Activated CD4-positive, alpha-beta memory T cell treated with anti-CD3 and anti-CD28 coated beads, Interleukin-2, amount 10 ng/mL, durations not matched to agents 7 days and 5 days (primary cell): ENCODE data around the gene PCSK6. TPM values are rescaled to one million over a fixed set of nuclear protein-coding genes. Genes with fewer than 3 reads are reported as not detected.

Experiments
- CTCF ChIA-PET: fragments of 350-600 bp; sonication (Branson Sonifier 250); formaldehyde crosslinking; loops from one replicate; lab custom pipeline; 2021; ENCODE audit warnings: antibody characterized with exemption, inconsistent platforms; lab: Charles Lee
- POLR2A ChIA-PET: fragments of 350-600 bp; sonication (Branson Sonifier 250); formaldehyde crosslinking; loops from one replicate; lab custom pipeline; 2021; ENCODE audit warnings: antibody characterized with exemption; lab: Charles Lee
- DNase-seq: peaks from one replicate; pipeline ENCODE4 v3.0.0-alpha.2; 2020
- H3K27ac Mint-ChIP-seq: one replicate; pipeline ENCODE4 v1.8.0; 2021; ENCODE audit warnings: mild to moderate bottlenecking, mixed read lengths
- H3K27me3 Mint-ChIP-seq: one replicate; pipeline ENCODE4 v1.8.0; 2021; ENCODE audit warnings: mixed read lengths
- H3K36me3 Mint-ChIP-seq: one replicate; pipeline ENCODE4 v1.8.0; 2021; ENCODE audit warnings: low read depth, mixed read lengths
- H3K4me1 Mint-ChIP-seq: one replicate; pipeline ENCODE4 v1.8.0; 2021; ENCODE audit warnings: mixed read lengths
- H3K4me3 Mint-ChIP-seq: one replicate; pipeline ENCODE4 v1.8.0; 2021; ENCODE audit warnings: mild to moderate bottlenecking, mixed read lengths
- H3K9me3 Mint-ChIP-seq: one replicate; pipeline ENCODE4 v1.8.0; 2021; ENCODE audit warnings: mixed read lengths
- total RNA-seq, 2 experiments: library from RNA; stranded (reverse); gene quantifications; one replicate each; pipeline ENCODE4 v1.2.3, GENCODE V29; 2021

Gene PCSK6
- total RNA-seq, 2 experiments from 2014 or later: 0.53 to 0.58 TPM

- H3K36me3 Mint-ChIP-seq: no peaks in the 10 kb centered on the region
- no peaks in the 10 kb centered on the region for H3K9me3 Mint-ChIP-seq
- POLR2A ChIA-PET: no interaction called here
- no peak for DNase-seq
- H3K27ac Mint-ChIP-seq: no peak overlapping the region
- CTCF ChIA-PET: no interaction called here
- H3K4me3 Mint-ChIP-seq: no peak overlapping the region
- H3K27me3 Mint-ChIP-seq: peaks cover 21% of the 10 kb centered on the region
- peaks cover 2% of the 10 kb centered on the region for H3K4me1 Mint-ChIP-seq
Observed at GRCh38 chr15:101438482-101439284, 50.8 kb downstream of the PCSK6 start.

- ChIA-PET CTCF (no interaction called here), POLR2A (no interaction called here)
- H3K27ac Mint-ChIP-seq: no peak overlapping the region
- H3K36me3 Mint-ChIP-seq: no peaks in the 10 kb centered on the region
- H3K4me1 Mint-ChIP-seq: peaks cover 2% of the 10 kb centered on the region
- H3K4me3 Mint-ChIP-seq: no peak overlapping the region
- DNase-seq: no peak
- H3K9me3 Mint-ChIP-seq: no peaks in the 10 kb centered on the region
- H3K27me3 Mint-ChIP-seq: peaks cover 22% of the 10 kb centered on the region
Observed at GRCh38 chr15:101437618-101438481, 51.7 kb downstream of the PCSK6 start.

- POLR2A ChIA-PET: no interaction called here
- CTCF ChIA-PET: no interaction called here
- Mint-ChIP-seq H3K4me3 (no peak overlapping the region), H3K36me3 (no peaks in the 10 kb centered on the region), H3K9me3 (no peaks in the 10 kb centered on the region), H3K4me1 (peaks cover 2% of the 10 kb centered on the region), H3K27me3 (peaks cover 20% of the 10 kb centered on the region), H3K27ac (no peak overlapping the region)
- no peak for DNase-seq
Observed at GRCh38 chr15:101437209-101437608, 52.3 kb downstream of the PCSK6 start.

DNA sequence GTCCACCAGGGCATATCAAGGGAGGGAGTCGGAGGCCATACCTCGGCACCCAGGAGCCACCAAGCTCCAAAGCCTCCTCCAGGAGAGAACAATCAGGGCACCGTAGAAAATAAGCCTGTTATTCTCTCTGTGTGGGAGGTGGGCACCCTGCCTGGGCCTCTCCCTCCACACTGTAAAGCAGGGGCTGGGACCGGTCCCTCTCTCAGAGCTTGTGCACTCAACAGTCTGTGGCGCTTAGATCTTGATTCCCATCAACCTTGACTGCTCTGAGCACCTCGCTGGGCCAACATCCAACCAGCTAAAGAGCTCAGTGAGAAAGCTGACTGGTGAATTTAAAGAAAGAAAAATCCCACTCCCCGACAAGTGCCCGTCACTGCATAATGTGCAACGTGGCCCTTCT is 53.0 kb downstream of the PCSK6 start:
- Mint-ChIP-seq H3K36me3 (no peaks in the 10 kb centered on the region), H3K27ac (no peak overlapping the region), H3K4me1 (peaks cover under 1% of the 10 kb centered on the region), H3K27me3 (peaks cover 15% of the 10 kb centered on the region), H3K4me3 (no peak overlapping the region), H3K9me3 (no peaks in the 10 kb centered on the region)
- CTCF ChIA-PET: no interaction called here
- POLR2A ChIA-PET: no interaction called here
- no peak for DNase-seq

DNA sequence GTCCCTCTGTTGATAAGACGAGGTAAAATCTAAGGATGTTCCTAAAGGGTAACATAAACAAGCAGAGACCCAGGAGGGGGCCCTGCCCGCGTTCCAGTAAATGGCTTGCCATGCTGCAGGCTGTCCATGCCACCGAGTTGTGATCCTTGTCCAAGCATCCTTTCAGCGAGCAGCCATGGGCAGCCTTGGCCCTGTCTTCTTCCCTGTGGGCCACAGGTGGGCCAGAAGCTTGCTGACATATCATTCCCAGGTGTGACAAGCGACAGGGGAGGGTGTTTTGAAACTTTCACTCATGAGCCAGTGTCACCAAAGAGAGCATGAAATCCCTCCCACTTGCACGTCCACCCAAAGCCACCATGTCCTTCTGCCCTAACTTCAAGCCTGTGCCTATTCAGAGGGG is 53.7 kb downstream of the PCSK6 start:
- CTCF ChIA-PET: no interaction called here

GRCh38 chr15:101434032-101434920 is 55.2 kb downstream of the PCSK6 start:
- CTCF ChIA-PET: no interaction called here

More for the DNA sequence above, 53.7 kb downstream of the PCSK6 start:
- no peaks in the 10 kb centered on the region for H3K4me1 Mint-ChIP-seq
- DNase-seq: no peak
- H3K9me3 Mint-ChIP-seq: no peaks in the 10 kb centered on the region
- POLR2A ChIA-PET: no interaction called here
- H3K36me3 Mint-ChIP-seq: no peaks in the 10 kb centered on the region
- H3K27me3 Mint-ChIP-seq: peaks cover 12% of the 10 kb centered on the region
- H3K27ac Mint-ChIP-seq: no peak overlapping the region
- no peak overlapping the region for H3K4me3 Mint-ChIP-seq

GRCh38 chr15:101433396-101433795 is 56.1 kb downstream of the PCSK6 start:
- POLR2A ChIA-PET: no interaction called here
- no peak for DNase-seq
- Mint-ChIP-seq H3K27me3 (peaks cover 2% of the 10 kb centered on the region), H3K27ac (no peak overlapping the region), H3K4me1 (no peaks in the 10 kb centered on the region), H3K4me3 (no peak overlapping the region), H3K9me3 (no peaks in the 10 kb centered on the region), H3K36me3 (no peaks in the 10 kb centered on the region)
- CTCF ChIA-PET: no interaction called here

More at GRCh38 chr15:101434032-101434920, 55.2 kb downstream of the PCSK6 start:
- Mint-ChIP-seq H3K4me1 (no peaks in the 10 kb centered on the region), H3K27ac (no peak overlapping the region), H3K27me3 (peaks cover 5% of the 10 kb centered on the region), H3K4me3 (no peak overlapping the region), H3K9me3 (no peaks in the 10 kb centered on the region), H3K36me3 (no peaks in the 10 kb centered on the region)
- POLR2A ChIA-PET: no interaction called here
- no peak for DNase-seq

DNA sequence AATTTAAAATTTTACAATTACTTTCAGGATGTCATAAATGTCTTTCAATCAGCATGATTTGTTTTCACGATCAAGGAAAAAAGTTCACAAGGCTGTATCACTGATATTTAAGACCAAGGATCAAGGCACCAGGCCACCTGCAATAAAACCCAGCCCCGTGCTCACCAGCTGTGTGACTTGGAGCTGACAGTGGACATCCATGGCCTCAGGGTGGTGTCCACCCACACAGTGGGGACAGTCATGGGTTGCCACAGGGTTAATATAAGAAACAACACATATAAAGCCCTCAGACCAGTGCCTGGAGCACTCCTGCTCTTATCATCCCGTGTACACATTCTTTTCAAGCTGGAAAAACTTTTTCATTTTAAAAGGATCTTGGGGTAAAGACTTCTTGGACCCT is 56.5 kb downstream of the PCSK6 start:
- no peaks in the 10 kb centered on the region for H3K4me1 Mint-ChIP-seq
- POLR2A ChIA-PET: no interaction called here

GRCh38 chr15:101431748-101432147 is 57.8 kb downstream of the PCSK6 start:
- Mint-ChIP-seq H3K36me3 (no peaks in the 10 kb centered on the region), H3K9me3 (no peaks in the 10 kb centered on the region), H3K27me3 (peaks cover 2% of the 10 kb centered on the region), H3K4me1 (no peaks in the 10 kb centered on the region), H3K27ac (no peak overlapping the region), H3K4me3 (no peak overlapping the region)
- CTCF ChIA-PET: no interaction called here
- POLR2A ChIA-PET: no interaction called here
- no peak for DNase-seq

More for the DNA sequence above, 56.5 kb downstream of the PCSK6 start:
- Mint-ChIP-seq H3K27ac (no peak overlapping the region), H3K27me3 (peaks cover 2% of the 10 kb centered on the region), H3K9me3 (no peaks in the 10 kb centered on the region), H3K4me3 (no peak overlapping the region), H3K36me3 (no peaks in the 10 kb centered on the region)
- no peak for DNase-seq
- CTCF ChIA-PET: no interaction called here

DNA sequence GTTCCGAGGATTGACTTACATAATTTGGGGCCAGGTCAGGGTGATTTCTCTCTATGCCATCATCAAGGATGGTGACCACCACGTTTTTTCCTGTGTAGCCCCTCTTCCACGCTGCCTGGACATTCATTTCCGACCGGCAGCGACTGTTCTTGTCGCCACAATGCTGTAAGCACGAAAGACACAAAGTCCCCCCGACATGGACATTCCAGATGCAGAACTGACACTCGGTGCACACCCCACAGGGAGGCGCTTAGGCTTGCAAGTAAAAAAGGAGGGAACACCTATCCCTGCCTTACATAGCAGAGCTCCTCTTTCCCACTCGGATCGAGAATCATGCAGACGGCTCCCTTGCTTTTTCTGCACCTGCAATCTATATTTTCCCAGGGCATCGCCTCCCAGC is 58.2 kb downstream of the PCSK6 start:
- no peak overlapping the region for H3K4me3 Mint-ChIP-seq
- H3K4me1 Mint-ChIP-seq: no peaks in the 10 kb centered on the region
- H3K27ac Mint-ChIP-seq: no peak overlapping the region
- no peaks in the 10 kb centered on the region for H3K36me3 Mint-ChIP-seq
- H3K9me3 Mint-ChIP-seq: no peaks in the 10 kb centered on the region
- POLR2A ChIA-PET: no interaction called here
- CTCF ChIA-PET: no interaction called here
- peaks cover 2% of the 10 kb centered on the region for H3K27me3 Mint-ChIP-seq
- DNase-seq: no peak

GRCh38 chr15:101429646-101430045 is 59.9 kb downstream of the PCSK6 start:
- H3K27ac Mint-ChIP-seq: no peak overlapping the region
- no peaks in the 10 kb centered on the region for H3K9me3 Mint-ChIP-seq
- POLR2A ChIA-PET: no interaction called here
- no peaks in the 10 kb centered on the region for H3K36me3 Mint-ChIP-seq
- CTCF ChIA-PET: interaction anchor here (0.5 kb wide), 1 partner anchor 130 kb away, joined by 3 read pairs; no protein-coding TSS in a partner anchor
- no peak for DNase-seq
- H3K4me3 Mint-ChIP-seq: no peak overlapping the region
- H3K4me1 Mint-ChIP-seq: no peaks in the 10 kb centered on the region
- peaks cover 2% of the 10 kb centered on the region for H3K27me3 Mint-ChIP-seq

DNA sequence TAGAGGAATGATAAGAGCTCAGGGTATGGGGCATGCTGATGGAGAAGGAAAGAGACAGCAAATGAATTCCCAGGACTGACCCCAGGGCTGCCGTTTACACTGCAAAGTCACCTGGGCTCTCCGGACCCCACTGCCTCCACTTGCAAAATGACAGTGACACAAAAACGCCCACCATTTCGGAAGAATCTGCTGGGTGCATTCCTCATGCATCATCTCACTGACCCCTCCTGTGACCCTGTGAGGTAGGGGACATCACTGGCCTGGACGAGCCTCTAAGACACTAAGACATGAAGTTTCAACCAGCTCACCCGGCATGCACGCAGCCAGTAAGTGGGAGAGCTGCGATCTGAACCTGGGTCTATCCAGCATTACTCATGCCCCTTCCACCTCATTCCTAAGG is 60.3 kb downstream of the PCSK6 start:
- Mint-ChIP-seq H3K4me1 (no peaks in the 10 kb centered on the region), H3K27ac (no peak overlapping the region), H3K9me3 (no peaks in the 10 kb centered on the region), H3K27me3 (peaks cover 2% of the 10 kb centered on the region), H3K36me3 (no peaks in the 10 kb centered on the region), H3K4me3 (no peak overlapping the region)
- DNase-seq: no peak
- POLR2A ChIA-PET: no interaction called here
- CTCF ChIA-PET: interaction anchor here (0.5 kb wide), 1 partner anchor 129 kb away, joined by 3 read pairs; no protein-coding TSS in a partner anchor
